NB4 (cell line): ENCODE data around the gene SRGAP1.
"Not testable (repeated sequence)": the region's sequence is repeated elsewhere in the genome, so short reads cannot be mapped to it uniquely, and the experiment has no call there.

Source experiments
- DNase-seq: peaks from one replicate; pipeline ENCODE4 v3.0.0; 2010; ENCODE audit warnings: low read depth
- H3K4me3 ChIP-seq: one replicate; pipeline ENCODE4 v1.5.1; 2011; ENCODE audit warnings: mild to moderate bottlenecking, low read depth, low read length, moderate library complexity
- MYC ChIP-seq: IDR thresholded peaks from 2 replicates; pipeline ENCODE4 v1.6.1; 2011; ENCODE audit warnings: low read depth, low read length
- POLR2A ChIP-seq: IDR thresholded peaks from 2 replicates; pipeline ENCODE4 v1.6.1; 2011; ENCODE audit warnings: mild to moderate bottlenecking; ENCODE audit not compliant: insufficient read length; ENCODE audit errors: extremely low read depth
- TF ChIP-seq, protein P1 (sequence below): IDR thresholded peaks from 2 replicates; pipeline ENCODE4 v1.6.1; 2011; ENCODE audit warnings: low read depth, low read length
- TF ChIP-seq, protein P2 (sequence below): IDR thresholded peaks from one replicate; pipeline ENCODE4 v1.5.1; 2012; ENCODE audit warnings: low read depth, low read length

Gene SRGAP1

DNA sequence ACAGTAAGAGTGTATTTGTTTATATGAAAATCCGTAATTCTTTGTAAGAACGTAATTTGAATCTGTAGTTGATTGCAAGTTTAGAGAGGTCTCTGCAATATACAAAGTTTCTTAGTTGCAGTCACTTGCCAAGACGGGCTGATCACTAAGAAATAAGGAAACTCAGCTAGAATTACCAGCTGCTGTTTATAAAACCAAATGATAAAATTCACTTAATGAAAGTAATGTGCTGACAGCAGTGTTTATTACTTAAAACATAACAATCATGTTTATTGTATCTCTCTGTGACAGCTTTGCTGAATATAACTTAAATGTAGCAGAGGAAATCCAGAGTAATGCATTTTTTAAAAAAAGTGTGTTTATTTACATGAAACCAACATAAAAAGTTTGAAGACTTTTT is 31.2 kb downstream of the SRGAP1 start:
- TF ChIP-seq, protein P1, sequence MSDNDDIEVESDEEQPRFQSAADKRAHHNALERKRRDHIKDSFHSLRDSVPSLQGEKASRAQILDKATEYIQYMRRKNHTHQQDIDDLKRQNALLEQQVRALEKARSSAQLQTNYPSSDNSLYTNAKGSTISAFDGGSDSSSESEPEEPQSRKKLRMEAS, result no peak

DNA sequence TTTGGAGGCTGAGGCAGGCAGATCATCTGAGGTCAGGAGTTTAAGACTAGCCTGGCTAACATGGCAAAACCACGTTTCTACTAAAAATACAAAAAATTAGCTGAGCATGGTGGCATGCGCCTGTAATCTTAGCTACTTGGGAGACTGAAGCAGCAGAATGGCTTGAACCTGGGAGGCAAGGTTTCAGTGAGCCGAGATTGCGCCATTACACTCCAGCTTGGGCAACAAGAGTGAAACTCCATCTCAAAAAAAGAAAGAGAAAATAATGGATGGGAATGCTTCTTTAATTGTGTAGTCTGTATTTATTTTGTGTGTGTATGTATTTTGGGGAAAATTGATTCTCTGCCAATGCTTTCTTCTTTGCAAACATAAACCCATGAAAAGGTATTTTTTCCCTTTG is 32.5 kb downstream of the SRGAP1 start:
- no peak for TF ChIP-seq POLR2A
- TF ChIP-seq, protein P1, result no peak
- TF ChIP-seq, protein P2, sequence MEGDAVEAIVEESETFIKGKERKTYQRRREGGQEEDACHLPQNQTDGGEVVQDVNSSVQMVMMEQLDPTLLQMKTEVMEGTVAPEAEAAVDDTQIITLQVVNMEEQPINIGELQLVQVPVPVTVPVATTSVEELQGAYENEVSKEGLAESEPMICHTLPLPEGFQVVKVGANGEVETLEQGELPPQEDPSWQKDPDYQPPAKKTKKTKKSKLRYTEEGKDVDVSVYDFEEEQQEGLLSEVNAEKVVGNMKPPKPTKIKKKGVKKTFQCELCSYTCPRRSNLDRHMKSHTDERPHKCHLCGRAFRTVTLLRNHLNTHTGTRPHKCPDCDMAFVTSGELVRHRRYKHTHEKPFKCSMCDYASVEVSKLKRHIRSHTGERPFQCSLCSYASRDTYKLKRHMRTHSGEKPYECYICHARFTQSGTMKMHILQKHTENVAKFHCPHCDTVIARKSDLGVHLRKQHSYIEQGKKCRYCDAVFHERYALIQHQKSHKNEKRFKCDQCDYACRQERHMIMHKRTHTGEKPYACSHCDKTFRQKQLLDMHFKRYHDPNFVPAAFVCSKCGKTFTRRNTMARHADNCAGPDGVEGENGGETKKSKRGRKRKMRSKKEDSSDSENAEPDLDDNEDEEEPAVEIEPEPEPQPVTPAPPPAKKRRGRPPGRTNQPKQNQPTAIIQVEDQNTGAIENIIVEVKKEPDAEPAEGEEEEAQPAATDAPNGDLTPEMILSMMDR, result no peak
- no peak for TF ChIP-seq MYC
- H3K4me3 ChIP-seq, result no peak overlapping the region
- no peak for DNase-seq

More for the DNA sequence above, 31.2 kb downstream of the SRGAP1 start:
- DNase-seq, result no peak
- no peak overlapping the region for H3K4me3 ChIP-seq

DNA sequence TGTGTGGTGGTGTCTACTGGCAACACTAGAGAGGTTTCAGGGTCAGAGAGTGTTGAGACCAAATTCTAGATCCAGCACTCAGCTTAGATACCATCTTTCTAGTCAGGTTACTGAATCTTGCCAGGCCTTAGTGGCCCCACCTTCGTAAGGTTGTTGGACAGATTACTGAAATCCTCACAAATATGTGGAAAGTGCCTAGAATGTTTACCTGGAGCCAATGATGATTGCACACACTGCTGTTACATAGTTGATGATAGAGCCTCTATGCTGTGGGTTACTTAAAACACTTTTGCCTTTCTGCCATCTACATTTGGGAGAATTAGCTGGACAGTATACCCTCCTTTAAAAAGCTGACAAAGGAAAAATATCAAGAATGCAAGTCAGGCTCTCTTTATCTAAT is 33.2 kb downstream of the SRGAP1 start:
- TF ChIP-seq MYC (no peak), POLR2A (no peak)
- TF ChIP-seq, protein P2, result no peak
- TF ChIP-seq, protein P1, result no peak
- DNase-seq, result no peak
- no peak overlapping the region for H3K4me3 ChIP-seq

DNA sequence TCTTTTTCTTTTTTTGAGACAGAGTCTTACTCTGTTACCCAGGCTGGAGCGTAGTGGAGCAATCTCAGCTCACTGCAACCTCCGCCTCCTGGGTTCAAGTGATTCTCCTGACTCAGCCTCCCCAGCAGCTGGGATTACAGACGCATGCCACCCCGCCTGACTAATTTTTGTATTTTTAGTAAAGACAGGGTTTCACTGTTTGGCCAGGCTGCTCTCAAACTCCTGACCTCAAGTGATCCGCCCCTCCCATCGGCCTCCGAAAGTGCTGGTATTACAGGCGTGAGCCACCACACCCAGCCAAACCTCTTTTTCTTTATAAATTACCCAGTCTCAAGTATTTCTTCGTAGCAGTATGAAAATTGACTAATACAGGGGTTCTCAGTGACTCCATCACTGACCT is 35.7 kb downstream of the SRGAP1 start:
- not testable (repeated sequence) for DNase-seq, H3K4me3 ChIP-seq

DNA sequence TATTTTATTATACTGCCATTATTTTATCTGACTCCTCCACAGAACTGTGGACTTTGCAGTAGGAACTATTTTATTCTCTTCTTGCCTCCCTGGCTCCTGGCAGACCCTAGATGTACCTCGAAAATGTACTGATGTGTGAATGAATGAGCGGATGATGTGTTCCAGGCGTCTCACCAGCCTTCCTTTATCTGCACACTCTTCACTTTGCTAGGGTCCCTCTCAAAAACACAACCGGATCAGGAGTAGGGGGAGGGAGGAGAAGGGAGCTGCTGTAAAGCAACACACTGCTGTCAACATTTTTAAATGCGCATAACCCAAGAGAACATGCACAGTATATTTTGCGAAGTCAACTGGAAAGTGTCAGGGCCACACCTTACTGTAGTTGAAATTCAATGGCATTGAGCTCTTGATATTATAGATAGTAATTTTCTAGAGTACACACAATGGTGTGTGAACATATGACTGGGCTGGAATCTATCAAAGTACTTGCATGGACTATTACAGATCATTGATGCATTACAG is 36.3 kb downstream of the SRGAP1 start:
- no peak for TF ChIP-seq POLR2A
- H3K4me3 ChIP-seq, result no peak overlapping the region
- DNase-seq, result no peak

DNA sequence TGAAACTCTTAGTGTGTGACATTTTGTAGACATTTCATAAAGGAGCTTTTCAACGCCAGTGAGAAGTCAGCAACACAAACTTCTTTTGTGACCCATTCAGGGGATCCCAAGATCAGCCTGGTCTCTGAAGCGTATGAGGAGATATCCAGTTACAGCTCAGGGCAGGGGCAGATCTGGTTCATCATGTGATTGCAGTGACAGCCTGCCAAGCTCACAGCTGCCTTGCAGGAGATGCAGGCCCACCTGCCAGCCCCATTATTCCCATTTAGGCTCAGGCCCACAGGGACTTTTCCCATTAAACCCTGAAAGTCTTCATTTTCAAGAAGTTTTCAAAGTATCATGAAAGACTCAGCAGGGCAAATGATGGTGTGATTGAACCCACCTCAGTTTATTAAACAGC is 38.3 kb downstream of the SRGAP1 start:
- TF ChIP-seq, protein P1, result no peak
- TF ChIP-seq, protein P2, result no peak
- TF ChIP-seq MYC (no peak), POLR2A (no peak)
- DNase-seq, result no peak
- H3K4me3 ChIP-seq, result no peak overlapping the region

DNA sequence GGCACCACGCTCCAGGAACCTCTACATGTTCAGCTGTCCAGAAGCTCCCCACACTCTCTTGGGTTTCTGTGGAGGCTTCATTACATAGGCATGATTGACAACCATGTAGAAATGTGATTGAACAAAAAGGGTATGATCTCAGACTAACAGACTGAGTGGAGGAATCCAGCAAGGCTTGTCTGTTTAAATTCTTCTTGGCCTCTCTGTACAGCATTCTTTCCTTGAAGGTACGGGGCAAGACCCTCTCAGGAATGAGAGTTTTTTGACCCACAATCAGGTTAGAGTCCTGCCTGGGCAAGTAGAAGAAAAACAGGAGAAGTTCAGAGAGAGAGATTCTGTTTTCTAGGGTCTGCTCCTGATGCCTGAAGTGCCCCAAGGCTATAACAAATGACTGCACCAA is 40.9 kb downstream of the SRGAP1 start:
- no peak for TF ChIP-seq MYC
- TF ChIP-seq, protein P2, result no peak
- no peak for TF ChIP-seq POLR2A
- TF ChIP-seq, protein P1, result no peak
- DNase-seq, result no peak
- H3K4me3 ChIP-seq, result no peak overlapping the region
